KMS-11 (cell line): Measurements from ENCODE around the gene MRPL18.
"Not testable (repeated sequence)": the region's sequence is repeated elsewhere in the genome, so short reads cannot be mapped to it uniquely, and the experiment has no call there.

Experiments
- H2AFZ ChIP-seq: fragments of 200-600 bp; sonication (generic); 2 replicates; pipeline ENCODE4 v1.6.1; 2016; ENCODE audit warnings: antibody characterized with exemption, mixed run types, low read depth
- H3K27ac ChIP-seq: fragments of 200-600 bp; sonication (generic); 2 replicates; pipeline ENCODE4 v1.6.1; 2016; ENCODE audit warnings: mild to moderate bottlenecking, mixed run types
- H3K27me3 ChIP-seq: fragments of 200-600 bp; sonication (generic); 2 replicates; pipeline ENCODE4 v1.6.1; 2017; ENCODE audit warnings: mild to moderate bottlenecking, low read depth, mixed run types, moderate library complexity; ENCODE audit not compliant: insufficient read depth
- H3K36me3 ChIP-seq: fragments of 200-600 bp; sonication (generic); 2 replicates; pipeline ENCODE4 v1.6.1; 2017; ENCODE audit warnings: mild to moderate bottlenecking, mixed run types; ENCODE audit not compliant: insufficient read depth
- H3K4me1 ChIP-seq: fragments of 200-600 bp; sonication (generic); 2 replicates; pipeline ENCODE4 v1.6.1; 2016; ENCODE audit warnings: mild to moderate bottlenecking, low read depth, mixed run types; ENCODE audit not compliant: poor library complexity, severe bottlenecking
- H3K4me2 ChIP-seq: fragments of 200-600 bp; sonication (generic); 2 replicates; pipeline ENCODE4 v1.7.0; 2016; ENCODE audit warnings: mild to moderate bottlenecking, mixed run types
- H3K4me3 ChIP-seq: fragments of 200-600 bp; sonication (generic); IDR thresholded peaks from 2 replicates; pipeline ENCODE4 v1.6.1; 2017; ENCODE audit warnings: low read depth, low read length, mixed read lengths; ENCODE audit not compliant: insufficient read depth
- H3K79me2 ChIP-seq: fragments of 200-600 bp; sonication (generic); 2 replicates; pipeline ENCODE4 v1.6.1; 2016; ENCODE audit warnings: low read depth, mixed run types; ENCODE audit not compliant: insufficient read depth
- H3K9ac ChIP-seq: fragments of 200-600 bp; sonication (generic); 2 replicates; pipeline ENCODE4 v1.6.1; 2016; ENCODE audit warnings: mild to moderate bottlenecking, mixed run types
- H4K20me1 ChIP-seq: fragments of 200-600 bp; sonication (generic); 2 replicates; pipeline ENCODE4 v1.6.1; 2016; ENCODE audit warnings: mild to moderate bottlenecking, mixed run types; ENCODE audit not compliant: insufficient read depth
- TF ChIP-seq, protein P1 (sequence below): fragments of 200-600 bp; sonication (generic); conservative IDR thresholded peaks from 2 replicates; pipeline ENCODE4 v1.6.1; 2017; ENCODE audit warnings: low read depth, mild to moderate bottlenecking, antibody characterized with exemption, low read length, moderate library complexity, mixed read lengths

Gene MRPL18

DNA sequence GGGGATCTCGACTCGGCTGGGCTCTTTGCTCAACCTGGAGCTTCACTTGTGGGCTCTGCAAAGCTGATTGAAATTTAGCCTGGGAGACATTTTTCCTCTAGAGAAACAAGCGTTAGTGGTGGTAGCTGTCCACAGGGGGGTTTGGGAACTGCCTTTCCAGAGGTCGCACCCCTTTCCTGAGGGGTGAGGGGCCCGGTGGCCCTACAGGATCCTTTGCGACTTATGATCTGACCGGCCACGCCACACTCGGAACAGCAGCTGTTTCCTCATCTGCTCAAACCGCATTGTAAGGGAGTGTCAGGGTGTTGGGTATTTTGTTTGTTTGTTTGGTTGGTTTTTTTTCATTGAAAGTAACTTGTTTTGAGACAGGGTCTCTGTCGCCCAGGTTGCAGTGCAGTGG is 30.9 kb downstream of the MRPL18 start:
- Histone ChIP-seq H2AFZ (no peak overlapping the region), H3K4me2 (no peak overlapping the region)
- TF ChIP-seq, protein P1, sequence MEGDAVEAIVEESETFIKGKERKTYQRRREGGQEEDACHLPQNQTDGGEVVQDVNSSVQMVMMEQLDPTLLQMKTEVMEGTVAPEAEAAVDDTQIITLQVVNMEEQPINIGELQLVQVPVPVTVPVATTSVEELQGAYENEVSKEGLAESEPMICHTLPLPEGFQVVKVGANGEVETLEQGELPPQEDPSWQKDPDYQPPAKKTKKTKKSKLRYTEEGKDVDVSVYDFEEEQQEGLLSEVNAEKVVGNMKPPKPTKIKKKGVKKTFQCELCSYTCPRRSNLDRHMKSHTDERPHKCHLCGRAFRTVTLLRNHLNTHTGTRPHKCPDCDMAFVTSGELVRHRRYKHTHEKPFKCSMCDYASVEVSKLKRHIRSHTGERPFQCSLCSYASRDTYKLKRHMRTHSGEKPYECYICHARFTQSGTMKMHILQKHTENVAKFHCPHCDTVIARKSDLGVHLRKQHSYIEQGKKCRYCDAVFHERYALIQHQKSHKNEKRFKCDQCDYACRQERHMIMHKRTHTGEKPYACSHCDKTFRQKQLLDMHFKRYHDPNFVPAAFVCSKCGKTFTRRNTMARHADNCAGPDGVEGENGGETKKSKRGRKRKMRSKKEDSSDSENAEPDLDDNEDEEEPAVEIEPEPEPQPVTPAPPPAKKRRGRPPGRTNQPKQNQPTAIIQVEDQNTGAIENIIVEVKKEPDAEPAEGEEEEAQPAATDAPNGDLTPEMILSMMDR = no peak

DNA sequence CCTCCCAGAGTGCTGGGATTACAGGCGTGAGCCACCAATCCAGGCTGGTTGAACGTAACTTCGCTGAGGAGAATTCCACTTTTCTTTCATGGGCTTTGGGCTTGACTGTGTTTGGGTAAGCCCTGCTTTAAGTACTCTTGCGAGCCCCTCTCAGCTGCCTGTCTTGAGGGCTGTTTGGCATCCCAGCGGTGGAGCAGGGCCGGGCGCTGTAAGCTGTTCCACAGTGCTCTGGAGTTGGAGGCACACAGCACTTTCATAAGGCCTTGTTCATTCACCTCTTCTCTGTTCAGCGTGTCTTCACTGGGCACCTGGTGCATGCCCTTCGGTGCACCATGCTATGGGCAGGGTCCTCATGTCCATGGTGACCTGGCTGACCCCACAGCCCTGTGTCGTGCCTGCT is 31.5 kb downstream of the MRPL18 start:
- Histone ChIP-seq H3K27me3 (no peaks in the 10 kb centered on the region), H3K36me3 (no peaks in the 10 kb centered on the region), H3K79me2 (no peaks in the 10 kb centered on the region), H2AFZ (no peak overlapping the region), H4K20me1 (no peaks in the 10 kb centered on the region), H3K4me2 (no peak overlapping the region), H3K4me3 (no peak overlapping the region), H3K27ac (no peak overlapping the region), H3K4me1 (no peaks in the 10 kb centered on the region), H3K9ac (no peak overlapping the region)
- TF ChIP-seq, protein P1 = no peak

More for the DNA sequence above, 30.9 kb downstream of the MRPL18 start:
- no peak overlapping the region for H3K4me3 ChIP-seq
- H4K20me1 ChIP-seq = no peaks in the 10 kb centered on the region
- H3K36me3 ChIP-seq = no peaks in the 10 kb centered on the region
- H3K4me1 ChIP-seq = no peaks in the 10 kb centered on the region
- H3K27me3 ChIP-seq = no peaks in the 10 kb centered on the region
- H3K9ac ChIP-seq = no peak overlapping the region
- H3K79me2 ChIP-seq = no peaks in the 10 kb centered on the region
- H3K27ac ChIP-seq = no peak overlapping the region

DNA sequence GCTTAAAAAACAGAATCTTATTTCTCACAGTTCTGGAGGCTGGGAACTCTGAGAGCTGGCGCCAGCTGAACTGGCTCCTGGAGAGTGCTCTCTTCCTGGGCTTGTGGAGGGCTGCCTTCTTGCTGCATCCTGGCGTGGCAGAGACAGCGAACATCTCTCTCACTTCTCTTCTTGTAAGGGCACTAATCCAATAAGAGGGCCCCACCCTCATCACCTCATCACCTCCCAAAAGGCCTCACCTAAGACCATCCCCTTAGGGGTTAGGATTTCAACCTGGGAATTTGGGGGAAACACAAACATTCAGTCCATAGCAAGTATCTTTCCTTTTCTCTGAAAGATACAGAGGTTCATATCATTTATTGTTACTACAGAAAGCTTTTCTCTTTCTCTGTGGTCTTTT is 33.7 kb downstream of the MRPL18 start:
- Histone ChIP-seq H4K20me1 (no peaks in the 10 kb centered on the region), H3K79me2 (no peaks in the 10 kb centered on the region), H3K27ac (no peak overlapping the region), H3K36me3 (no peaks in the 10 kb centered on the region), H3K4me1 (no peaks in the 10 kb centered on the region), H3K27me3 (no peaks in the 10 kb centered on the region), H2AFZ (no peak overlapping the region), H3K4me2 (no peak overlapping the region), H3K4me3 (no peak overlapping the region), H3K9ac (no peak overlapping the region)
- TF ChIP-seq, protein P1 = no peak

DNA sequence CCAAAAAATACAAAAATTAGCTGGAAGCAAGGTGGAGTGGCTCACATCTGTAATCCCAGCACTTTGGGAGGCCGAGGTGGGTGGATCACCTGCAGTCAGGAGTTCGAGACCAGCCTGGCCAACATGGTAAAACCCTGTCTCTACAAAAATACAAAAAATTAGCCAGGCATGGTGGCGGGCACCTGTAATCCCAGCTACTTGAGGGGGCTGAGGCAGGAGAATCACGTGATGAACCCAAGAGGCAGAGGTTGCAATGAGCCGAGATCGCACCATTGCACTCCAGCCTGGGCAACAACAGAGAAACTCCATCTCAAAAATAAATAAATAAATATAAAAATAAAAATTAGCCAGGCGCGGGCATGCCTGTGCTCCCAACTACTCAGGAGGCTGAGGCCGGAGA is 34.4 kb downstream of the MRPL18 start:
- not testable (repeated sequence) for H3K4me1 ChIP-seq, H3K27me3 ChIP-seq, H3K36me3 ChIP-seq, H3K4me2 ChIP-seq, H4K20me1 ChIP-seq, H3K79me2 ChIP-seq, H3K27ac ChIP-seq, H3K9ac ChIP-seq, H2AFZ ChIP-seq, H3K4me3 ChIP-seq

GRCh38 chr6:159826004-159826403 is 35.7 kb downstream of the MRPL18 start:
- H3K27me3 ChIP-seq = no peaks in the 10 kb centered on the region
- H3K79me2 ChIP-seq = no peaks in the 10 kb centered on the region
- no peak overlapping the region for H2AFZ ChIP-seq
- H4K20me1 ChIP-seq = no peaks in the 10 kb centered on the region
- no peaks in the 10 kb centered on the region for H3K4me1 ChIP-seq
- H3K27ac ChIP-seq = no peak overlapping the region
- H3K4me2 ChIP-seq = no peak overlapping the region
- no peak overlapping the region for H3K9ac ChIP-seq
- H3K36me3 ChIP-seq = no peaks in the 10 kb centered on the region
- TF ChIP-seq, protein P1 = no peak
- H3K4me3 ChIP-seq = no peak overlapping the region
